Epithelial cell of prostate (primary cell): Measurements from ENCODE around the gene PKMYT1.
"Not testable (repeated sequence)": the region's sequence is repeated elsewhere in the genome, so short reads cannot be mapped to it uniquely, and the experiment has no call there.

Experiments
- DNase-seq: peaks from one replicate; pipeline ENCODE4 v3.0.0-alpha.2; 2011; ENCODE audit warnings: low read depth, low spot score
- H3K27ac ChIP-seq: fragments of 450-650 bp; 2 replicates; pipeline ENCODE4 v1.5.1; 2017; ENCODE audit warnings: mild to moderate bottlenecking

The PKMYT1 gene

GRCh38 chr16:2963723-2964474 lies 16.3 kb downstream of the PKMYT1 start, which contains the start of gene KREMEN2:
Gene KREMEN2 (plus strand): TSS chr16:2964275. CDS start chr16:2964521, 246 bp downstream.
- no peak within 1 kb of the TSS for H3K27ac ChIP-seq
- no peak for DNase-seq

- DNase-seq, result no peak
- H3K27ac ChIP-seq, result no peak overlapping the region
Measured at GRCh38 chr16:2963074-2963722, 17.0 kb downstream of the PKMYT1 start.

DNA sequence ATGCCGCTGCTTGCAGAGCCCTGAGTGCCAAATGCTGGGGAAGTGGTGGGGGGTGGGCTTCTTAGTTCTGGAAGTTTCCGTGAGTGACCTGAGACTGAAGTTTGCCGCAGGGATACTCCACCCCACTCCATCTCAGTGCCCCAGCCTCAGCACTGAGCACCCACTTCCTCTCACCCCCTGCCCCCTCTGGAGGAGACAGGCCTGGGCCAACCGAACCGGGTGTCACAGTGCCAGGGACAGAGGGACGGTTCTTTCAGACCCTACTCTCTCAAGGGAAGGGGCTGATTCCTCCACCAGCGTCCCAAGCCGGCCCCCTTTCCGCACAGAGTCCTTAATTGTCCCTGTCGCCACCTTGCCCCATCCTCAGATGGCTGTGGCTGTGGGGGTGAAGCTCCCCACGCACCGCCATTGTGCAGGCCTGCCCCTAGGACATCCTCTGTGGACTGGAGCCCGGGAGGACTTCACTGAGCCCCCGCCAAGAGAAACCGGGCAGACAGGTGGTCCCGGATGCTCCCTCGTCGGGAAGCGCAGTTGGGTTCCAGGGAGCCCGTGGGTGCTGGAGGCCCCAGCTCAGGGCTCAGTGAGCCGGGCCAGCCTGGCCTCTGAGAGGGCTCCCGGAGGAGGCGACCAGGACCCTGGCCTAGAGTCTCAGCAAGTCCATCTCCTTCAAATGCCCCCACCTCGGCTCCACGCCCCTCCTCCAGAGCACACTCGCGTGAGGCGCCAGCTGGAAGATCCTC lies 17.7 kb downstream of the PKMYT1 start:
- no peak for DNase-seq
- H3K27ac ChIP-seq, result no peak overlapping the region

- no peak for DNase-seq
- no peak overlapping the region for H3K27ac ChIP-seq
Measured at GRCh38 chr16:2960183-2961010, 19.8 kb downstream of the PKMYT1 start.

- no peak for DNase-seq
- no peak overlapping the region for H3K27ac ChIP-seq
Measured at GRCh38 chr16:2959206-2959605, 21.0 kb downstream of the PKMYT1 start.

- H3K27ac ChIP-seq, result no peak overlapping the region
- no peak for DNase-seq
Measured at GRCh38 chr16:2956579-2956956, 23.7 kb downstream of the PKMYT1 start.

DNA sequence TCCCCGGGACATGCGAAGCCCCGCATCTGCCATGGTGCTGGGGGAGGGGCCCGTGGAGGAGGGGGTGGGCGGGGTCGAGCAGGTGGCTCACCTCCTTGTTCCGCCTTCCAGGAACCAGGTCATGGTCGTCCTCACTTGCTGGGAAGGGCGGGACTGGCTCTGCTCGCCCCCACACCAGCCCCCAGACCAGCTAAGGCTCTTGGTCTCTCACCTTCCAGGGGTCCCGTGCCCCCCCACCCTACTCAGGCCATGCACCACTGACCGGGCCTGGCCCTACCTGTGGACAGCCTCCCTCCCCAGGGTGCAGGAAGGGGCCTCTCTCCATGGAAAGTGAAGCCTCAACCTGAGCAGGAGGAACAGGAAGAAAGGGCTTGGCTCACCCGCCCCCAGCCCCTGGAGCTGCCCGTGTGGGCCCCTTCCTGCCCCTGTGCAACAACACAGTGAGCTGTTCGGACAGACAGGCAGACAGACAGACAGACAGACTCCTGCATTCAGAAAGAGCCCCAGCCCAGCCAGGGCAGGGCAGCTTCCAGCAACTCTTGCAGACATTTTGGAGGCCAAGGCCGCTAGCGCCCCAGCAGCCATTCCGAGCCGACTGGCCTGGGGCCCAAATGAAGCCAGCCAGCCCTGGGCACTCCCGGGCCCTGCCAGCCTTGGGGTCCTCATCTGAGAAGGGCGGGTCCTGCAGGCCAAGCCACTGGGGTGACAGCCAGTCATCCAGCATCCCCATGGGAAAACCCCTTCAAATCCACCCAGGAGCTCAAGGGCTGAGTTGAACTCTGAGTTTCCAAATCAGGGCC lies 24.3 kb downstream of the PKMYT1 start:
- no peak overlapping the region for H3K27ac ChIP-seq
- DNase-seq, result no peak

GRCh38 chr16:2955438-2955778 lies 24.8 kb downstream of the PKMYT1 start:
- no peak overlapping the region for H3K27ac ChIP-seq
- no peak for DNase-seq

DNA sequence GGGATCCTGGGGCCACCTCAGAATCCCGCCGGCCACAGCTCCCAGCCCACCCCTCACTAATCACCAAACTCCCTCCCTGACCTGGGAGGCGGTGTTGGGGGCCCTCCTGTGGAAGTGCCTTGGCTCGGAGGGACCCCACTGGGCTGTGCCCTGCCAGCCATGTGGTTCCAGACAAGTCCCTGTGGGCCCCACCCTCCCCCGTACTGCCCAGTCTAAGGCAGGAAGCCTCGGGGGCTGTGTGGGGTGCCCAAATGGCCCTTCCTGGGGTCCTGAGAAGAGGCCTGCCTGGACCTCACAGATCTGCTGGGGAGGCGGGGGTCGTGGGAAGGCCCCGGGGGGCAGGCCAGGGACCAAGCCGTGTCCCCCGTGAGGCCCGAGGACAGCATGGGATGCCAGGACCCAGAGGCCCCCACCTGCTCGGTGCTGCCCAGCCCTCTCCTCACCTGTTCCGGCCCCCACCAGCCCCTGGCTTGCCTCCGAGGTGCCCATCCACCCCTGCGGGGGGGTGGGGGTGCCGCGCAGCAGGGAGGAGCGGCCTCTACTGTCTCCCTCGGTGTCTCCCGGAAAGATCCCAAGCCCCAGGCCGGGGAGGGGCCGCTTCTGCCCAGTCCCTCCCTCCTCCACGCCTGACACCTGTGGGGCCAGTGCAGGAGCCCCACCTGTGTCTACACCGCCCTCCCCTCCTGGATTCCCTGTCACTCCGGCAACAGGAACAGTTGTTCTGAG lies 25.4 kb downstream of the PKMYT1 start:
- H3K27ac ChIP-seq, result no peak overlapping the region
- no peak for DNase-seq

GRCh38 chr16:2953706-2954627 lies 26.3 kb downstream of the PKMYT1 start:
- no peak for DNase-seq
- no peak overlapping the region for H3K27ac ChIP-seq

GRCh38 chr16:2952679-2953078 lies 27.6 kb downstream of the PKMYT1 start:
- no peak for DNase-seq
- H3K27ac ChIP-seq, result no peak overlapping the region

DNA sequence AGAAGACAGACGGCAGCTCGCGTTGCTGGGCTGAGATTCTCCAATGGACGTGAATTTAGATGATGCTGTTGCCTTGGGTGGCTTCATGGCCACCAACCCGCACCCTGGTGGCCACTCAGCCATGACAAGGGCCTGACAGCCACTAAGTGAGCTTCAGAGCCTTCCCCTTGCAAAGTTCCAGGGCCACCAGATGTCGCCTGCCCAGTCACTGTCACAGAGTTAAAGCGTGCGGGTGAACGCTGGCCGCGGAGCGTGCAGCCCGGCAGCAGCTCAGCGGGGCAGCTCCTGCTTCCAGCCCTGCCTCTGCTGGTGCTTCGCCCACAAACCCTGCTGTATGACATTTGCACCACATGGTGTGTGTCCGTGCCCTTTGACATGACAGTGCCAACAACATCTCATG lies 29.5 kb downstream of the PKMYT1 start:
- no peak for DNase-seq
- no peak overlapping the region for H3K27ac ChIP-seq

GRCh38 chr16:2950353-2950724 lies 29.9 kb downstream of the PKMYT1 start:
- no peak for DNase-seq

DNA sequence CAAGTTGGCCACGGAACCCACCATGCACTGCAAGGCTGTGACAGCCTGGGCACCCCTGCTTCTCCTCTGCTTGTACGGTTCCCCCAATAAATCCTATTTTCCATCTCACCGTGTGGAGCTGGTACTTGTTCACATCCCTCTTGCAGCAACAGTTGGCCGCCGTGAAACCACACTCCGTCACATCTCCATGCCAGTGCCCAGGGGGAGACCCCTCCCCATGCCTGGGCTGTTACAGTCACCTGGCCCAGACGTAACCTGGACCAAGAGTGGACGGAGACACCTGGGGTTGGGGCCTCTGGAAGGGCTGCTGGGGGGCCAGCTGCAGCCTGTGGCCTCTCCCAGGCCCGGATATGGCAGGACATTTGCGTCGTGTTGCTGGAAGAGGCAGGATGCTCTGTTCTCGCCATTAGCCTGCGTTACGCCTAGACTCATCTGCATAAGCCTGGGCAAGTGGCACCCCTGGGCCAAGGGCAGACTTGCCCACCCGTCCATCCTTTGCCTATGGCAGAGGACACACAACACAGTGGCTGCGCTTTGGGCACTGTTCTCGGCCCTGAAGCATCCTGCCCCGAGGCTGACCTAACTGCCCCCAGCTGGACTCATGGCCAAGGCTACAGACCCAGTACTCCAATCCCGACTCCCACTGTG lies 30.4 kb downstream of the PKMYT1 start:
- H3K27ac ChIP-seq, result no peak overlapping the region
- no peak for DNase-seq

More at GRCh38 chr16:2950353-2950724, 29.9 kb downstream of the PKMYT1 start:
- no peak overlapping the region for H3K27ac ChIP-seq

DNA sequence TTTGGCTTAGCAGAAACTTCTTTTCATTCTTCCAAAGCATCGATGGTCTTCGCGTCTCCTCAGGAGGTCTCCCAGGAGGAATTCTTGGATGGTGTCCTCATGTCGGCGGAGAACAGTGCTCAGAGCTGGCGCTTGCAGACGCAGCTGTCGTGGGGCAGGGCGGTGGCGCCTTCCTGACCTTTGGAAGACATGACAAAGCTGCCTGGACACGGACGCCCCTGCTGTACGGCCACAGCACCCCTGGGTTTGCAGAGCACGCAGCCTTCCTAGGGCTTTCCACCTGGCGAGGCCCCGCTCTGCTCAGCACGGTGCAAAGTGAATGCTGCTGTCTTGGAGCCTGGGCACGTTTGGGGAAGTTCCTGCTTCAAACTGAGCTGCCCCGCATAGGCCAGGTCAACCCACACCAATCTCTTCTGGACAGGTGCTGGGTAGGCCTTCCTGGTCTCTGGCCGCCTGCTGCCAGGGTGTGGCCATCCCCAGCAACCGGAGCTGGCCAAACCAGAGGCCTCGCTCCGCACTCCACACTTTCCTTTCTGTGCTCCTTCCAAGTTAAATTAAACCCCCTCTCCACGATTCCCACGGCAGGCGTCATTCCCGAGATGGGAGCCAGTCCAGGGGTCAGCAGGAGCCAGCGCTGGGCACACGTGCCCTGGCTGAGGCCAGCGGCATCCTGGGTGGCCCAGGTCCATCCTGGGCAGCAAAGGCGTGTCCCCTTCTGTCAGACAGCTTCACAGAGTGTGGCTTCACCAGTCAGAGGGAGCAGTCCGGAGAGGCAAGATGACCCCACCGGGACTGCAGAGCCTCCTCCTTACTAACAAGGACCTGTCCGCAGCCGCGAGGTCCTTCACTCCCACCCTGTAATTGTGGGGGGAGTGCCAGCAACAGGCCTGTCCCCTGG lies 31.2 kb downstream of the PKMYT1 start:
- no peak for DNase-seq
- H3K27ac ChIP-seq, result no peak overlapping the region

GRCh38 chr16:2946649-2947048 lies 33.6 kb downstream of the PKMYT1 start:
- no peak overlapping the region for H3K27ac ChIP-seq
- no peak for DNase-seq

DNA sequence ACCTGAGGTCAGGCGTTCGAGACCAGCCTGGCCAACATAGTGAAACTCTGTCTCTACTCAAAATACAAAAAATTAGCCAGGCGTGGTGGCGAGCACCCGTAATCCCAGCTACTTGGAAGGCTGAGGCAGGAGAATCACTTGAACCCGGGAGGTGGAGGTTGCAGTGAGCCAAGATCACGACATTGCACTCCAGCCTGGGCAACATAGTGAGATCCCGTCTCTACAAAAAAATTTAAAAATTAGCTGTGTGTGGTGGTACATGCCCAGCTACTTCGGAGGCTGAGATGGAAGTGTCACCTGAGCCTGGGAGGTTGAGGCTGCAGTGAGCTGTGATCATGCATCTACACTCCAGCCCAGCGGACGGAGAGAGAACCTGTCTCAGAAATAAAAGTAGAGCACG lies 36.5 kb downstream of the PKMYT1 start:
- not testable (repeated sequence) for H3K27ac ChIP-seq, DNase-seq
